Measurements from ENCODE around the gene CHGA.

DNA sequence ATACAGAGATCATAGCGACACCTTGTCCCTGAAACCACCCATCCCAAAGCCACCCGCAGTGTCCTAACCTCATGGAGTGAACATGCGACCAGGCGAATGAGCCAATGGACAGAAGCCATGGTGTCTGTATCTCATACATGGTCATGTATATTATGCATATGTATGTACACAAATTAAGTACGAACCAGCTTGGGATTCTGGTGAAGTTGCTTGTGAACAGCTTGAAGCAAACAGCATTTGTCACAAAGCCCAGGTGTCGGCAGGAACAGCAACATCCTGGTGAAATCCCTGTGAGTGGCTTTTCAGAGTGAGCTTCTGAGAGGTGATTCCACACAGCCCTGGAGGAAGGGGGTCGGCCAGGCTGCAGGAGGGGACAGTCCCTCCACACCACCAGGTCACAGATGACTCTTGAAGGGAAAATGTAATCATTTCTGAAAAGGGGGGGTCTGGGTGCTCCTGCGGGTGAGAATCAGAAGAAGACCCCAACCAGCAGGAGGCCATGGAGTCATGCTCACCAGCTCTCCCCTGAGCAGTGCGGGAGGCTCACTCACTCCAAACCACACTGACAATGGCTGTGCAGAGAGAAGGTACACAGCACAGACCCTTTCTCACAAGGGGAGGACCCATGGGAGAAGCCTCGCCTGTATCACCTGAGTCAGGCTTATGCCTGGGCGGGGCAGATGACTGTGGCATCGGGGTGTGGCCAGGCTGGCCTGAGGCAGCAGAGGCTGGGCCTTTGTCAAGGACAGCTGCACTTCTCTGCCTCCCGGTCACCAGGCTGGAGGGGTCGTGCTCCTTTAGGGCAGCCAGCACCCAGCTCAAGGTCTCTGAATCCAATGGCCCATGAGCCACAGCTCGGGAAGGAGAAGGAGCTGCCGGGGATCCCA is 14.3 kb downstream of the CHGA start:
- TF ChIP-seq, protein P1, sequence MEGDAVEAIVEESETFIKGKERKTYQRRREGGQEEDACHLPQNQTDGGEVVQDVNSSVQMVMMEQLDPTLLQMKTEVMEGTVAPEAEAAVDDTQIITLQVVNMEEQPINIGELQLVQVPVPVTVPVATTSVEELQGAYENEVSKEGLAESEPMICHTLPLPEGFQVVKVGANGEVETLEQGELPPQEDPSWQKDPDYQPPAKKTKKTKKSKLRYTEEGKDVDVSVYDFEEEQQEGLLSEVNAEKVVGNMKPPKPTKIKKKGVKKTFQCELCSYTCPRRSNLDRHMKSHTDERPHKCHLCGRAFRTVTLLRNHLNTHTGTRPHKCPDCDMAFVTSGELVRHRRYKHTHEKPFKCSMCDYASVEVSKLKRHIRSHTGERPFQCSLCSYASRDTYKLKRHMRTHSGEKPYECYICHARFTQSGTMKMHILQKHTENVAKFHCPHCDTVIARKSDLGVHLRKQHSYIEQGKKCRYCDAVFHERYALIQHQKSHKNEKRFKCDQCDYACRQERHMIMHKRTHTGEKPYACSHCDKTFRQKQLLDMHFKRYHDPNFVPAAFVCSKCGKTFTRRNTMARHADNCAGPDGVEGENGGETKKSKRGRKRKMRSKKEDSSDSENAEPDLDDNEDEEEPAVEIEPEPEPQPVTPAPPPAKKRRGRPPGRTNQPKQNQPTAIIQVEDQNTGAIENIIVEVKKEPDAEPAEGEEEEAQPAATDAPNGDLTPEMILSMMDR (IDR thresholded peaks at IDR 0.05) = no peak
- no peak for TF ChIP-seq TCF7 (CRISPR knock-in tag; IDR thresholded peaks at IDR 0.05; ENCODE audit: low read depth)
- TF ChIP-seq, protein P2, sequence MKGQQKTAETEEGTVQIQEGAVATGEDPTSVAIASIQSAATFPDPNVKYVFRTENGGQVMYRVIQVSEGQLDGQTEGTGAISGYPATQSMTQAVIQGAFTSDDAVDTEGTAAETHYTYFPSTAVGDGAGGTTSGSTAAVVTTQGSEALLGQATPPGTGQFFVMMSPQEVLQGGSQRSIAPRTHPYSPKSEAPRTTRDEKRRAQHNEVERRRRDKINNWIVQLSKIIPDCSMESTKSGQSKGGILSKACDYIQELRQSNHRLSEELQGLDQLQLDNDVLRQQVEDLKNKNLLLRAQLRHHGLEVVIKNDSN (CRISPR knock-in tag; IDR thresholded peaks at IDR 0.05) = no peak
- TF ChIP-seq ELF4 (CRISPR knock-in tag; IDR thresholded peaks at IDR 0.05; ENCODE audit: low read depth) = no peak
- TF ChIP-seq, protein P3, sequence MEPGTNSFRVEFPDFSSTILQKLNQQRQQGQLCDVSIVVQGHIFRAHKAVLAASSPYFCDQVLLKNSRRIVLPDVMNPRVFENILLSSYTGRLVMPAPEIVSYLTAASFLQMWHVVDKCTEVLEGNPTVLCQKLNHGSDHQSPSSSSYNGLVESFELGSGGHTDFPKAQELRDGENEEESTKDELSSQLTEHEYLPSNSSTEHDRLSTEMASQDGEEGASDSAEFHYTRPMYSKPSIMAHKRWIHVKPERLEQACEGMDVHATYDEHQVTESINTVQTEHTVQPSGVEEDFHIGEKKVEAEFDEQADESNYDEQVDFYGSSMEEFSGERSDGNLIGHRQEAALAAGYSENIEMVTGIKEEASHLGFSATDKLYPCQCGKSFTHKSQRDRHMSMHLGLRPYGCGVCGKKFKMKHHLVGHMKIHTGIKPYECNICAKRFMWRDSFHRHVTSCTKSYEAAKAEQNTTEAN (CRISPR knock-in tag; IDR thresholded peaks at IDR 0.05) = no peak
- TF ChIP-seq JUN (CRISPR knock-in tag; IDR thresholded peaks at IDR 0.05) = no peak
- TF ChIP-seq, protein P4, sequence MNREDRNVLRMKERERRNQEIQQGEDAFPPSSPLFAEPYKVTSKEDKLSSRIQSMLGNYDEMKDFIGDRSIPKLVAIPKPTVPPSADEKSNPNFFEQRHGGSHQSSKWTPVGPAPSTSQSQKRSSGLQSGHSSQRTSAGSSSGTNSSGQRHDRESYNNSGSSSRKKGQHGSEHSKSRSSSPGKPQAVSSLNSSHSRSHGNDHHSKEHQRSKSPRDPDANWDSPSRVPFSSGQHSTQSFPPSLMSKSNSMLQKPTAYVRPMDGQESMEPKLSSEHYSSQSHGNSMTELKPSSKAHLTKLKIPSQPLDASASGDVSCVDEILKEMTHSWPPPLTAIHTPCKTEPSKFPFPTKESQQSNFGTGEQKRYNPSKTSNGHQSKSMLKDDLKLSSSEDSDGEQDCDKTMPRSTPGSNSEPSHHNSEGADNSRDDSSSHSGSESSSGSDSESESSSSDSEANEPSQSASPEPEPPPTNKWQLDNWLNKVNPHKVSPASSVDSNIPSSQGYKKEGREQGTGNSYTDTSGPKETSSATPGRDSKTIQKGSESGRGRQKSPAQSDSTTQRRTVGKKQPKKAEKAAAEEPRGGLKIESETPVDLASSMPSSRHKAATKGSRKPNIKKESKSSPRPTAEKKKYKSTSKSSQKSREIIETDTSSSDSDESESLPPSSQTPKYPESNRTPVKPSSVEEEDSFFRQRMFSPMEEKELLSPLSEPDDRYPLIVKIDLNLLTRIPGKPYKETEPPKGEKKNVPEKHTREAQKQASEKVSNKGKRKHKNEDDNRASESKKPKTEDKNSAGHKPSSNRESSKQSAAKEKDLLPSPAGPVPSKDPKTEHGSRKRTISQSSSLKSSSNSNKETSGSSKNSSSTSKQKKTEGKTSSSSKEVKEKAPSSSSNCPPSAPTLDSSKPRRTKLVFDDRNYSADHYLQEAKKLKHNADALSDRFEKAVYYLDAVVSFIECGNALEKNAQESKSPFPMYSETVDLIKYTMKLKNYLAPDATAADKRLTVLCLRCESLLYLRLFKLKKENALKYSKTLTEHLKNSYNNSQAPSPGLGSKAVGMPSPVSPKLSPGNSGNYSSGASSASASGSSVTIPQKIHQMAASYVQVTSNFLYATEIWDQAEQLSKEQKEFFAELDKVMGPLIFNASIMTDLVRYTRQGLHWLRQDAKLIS (CRISPR knock-in tag; IDR thresholded peaks at IDR 0.05; ENCODE audit: borderline replicate concordance) = no peak
- no peak for TF ChIP-seq SMAD3 (CRISPR knock-in tag; IDR thresholded peaks at IDR 0.05; ENCODE audit: borderline replicate concordance)
